OCI-LY7 (cell line): Measurements from ENCODE around the gene TRMT61A. TPM values are rescaled to one million over a fixed set of nuclear protein-coding genes. Genes with fewer than 3 reads are reported as not detected.

Experiments used
- BruUV-seq: library from RNA; stranded (reverse); fragments of 400-500 nt; replicated peaks from 2 replicates; lab custom pipeline; 2021; lab: Mats Ljungman, UMichigan
- CTCF ChIA-PET: fragments of 300-600 bp; sonication (Branson Sonifier 250); formaldehyde crosslinking; loops from one replicate; lab custom pipeline; 2022; ENCODE audit warnings: antibody characterized with exemption; ENCODE audit not compliant: unreplicated experiment; lab: Charles Lee
- POLR2A ChIA-PET: fragments of 300-600 bp; sonication (Branson Sonifier 250); formaldehyde crosslinking; loops from one replicate; lab custom pipeline; 2022; ENCODE audit warnings: antibody characterized with exemption; lab: Charles Lee
- DNase-seq: peaks from one replicate; pipeline ENCODE4 v3.0.0-alpha.2; 2015; ENCODE audit warnings: low spot score
- H2AFZ ChIP-seq: fragments of 200-600 bp; sonication (generic), shearing (Covaris generic); 2 replicates; pipeline ENCODE4 v1.6.1; 2014; ENCODE audit warnings: mild to moderate bottlenecking, antibody characterized with exemption, low read length, moderate library complexity
- H3K27ac ChIP-seq: fragments of 200-600 bp; sonication (generic); 2 replicates; pipeline ENCODE4 v1.5.1; 2014; ENCODE audit warnings: mixed run types, low read depth, mild to moderate bottlenecking, moderate library complexity, low read length, inconsistent platforms; ENCODE audit not compliant: poor library complexity, severe bottlenecking
- H3K36me3 ChIP-seq: fragments of 200-600 bp; sonication (generic); 2 replicates; pipeline ENCODE4 v1.6.1; 2014; ENCODE audit warnings: mild to moderate bottlenecking, antibody characterized with exemption, low read length, moderate library complexity, mixed read lengths; ENCODE audit not compliant: insufficient read depth
- H3K4me1 ChIP-seq: fragments of 200-600 bp; sonication (generic); 2 replicates; pipeline ENCODE4 v1.5.1; 2014; ENCODE audit warnings: mild to moderate bottlenecking, low read length; ENCODE audit not compliant: insufficient read depth, poor library complexity, severe bottlenecking
- H3K4me2 ChIP-seq: fragments of 200-600 bp; sonication (generic); 2 replicates; pipeline ENCODE4 v1.6.1; 2014; ENCODE audit warnings: mild to moderate bottlenecking, low read length
- H3K4me3 ChIP-seq: fragments of 200-600 bp; sonication (generic); 2 replicates; pipeline ENCODE4 v1.5.1; 2014; ENCODE audit warnings: mild to moderate bottlenecking, low read depth, low read length; ENCODE audit not compliant: poor library complexity, severe bottlenecking
- H3K79me2 ChIP-seq: fragments of 200-600 bp; sonication (generic); 2 replicates; pipeline ENCODE4 v1.6.1; 2016; ENCODE audit warnings: low read depth, mild to moderate bottlenecking, low read length, moderate library complexity, mixed read lengths; ENCODE audit not compliant: insufficient read depth
- H3K9me2 ChIP-seq: fragments of 200-600 bp; sonication (generic); 2 replicates; pipeline ENCODE4 v1.6.1; 2016; ENCODE audit warnings: mild to moderate bottlenecking, low read length, mixed read lengths; ENCODE audit not compliant: insufficient read depth
- H3K9me3 ChIP-seq: fragments of 200-600 bp; sonication (generic); 2 replicates; pipeline ENCODE4 v1.6.1; 2014; ENCODE audit warnings: mild to moderate bottlenecking, mixed run types, low read length, mixed read lengths
- H4K20me1 ChIP-seq: fragments of 200-600 bp; sonication (generic); 2 replicates; pipeline ENCODE4 v1.6.1; 2014; ENCODE audit warnings: mild to moderate bottlenecking, antibody characterized with exemption, low read length, moderate library complexity, mixed read lengths; ENCODE audit not compliant: insufficient read depth
- CTCF ChIP-seq: fragments of 200-600 bp; sonication (generic); conservative IDR thresholded peaks from 2 replicates; pipeline ENCODE4 v1.5.1; 2014; ENCODE audit warnings: mild to moderate bottlenecking, antibody characterized with exemption, low read length, moderate library complexity, mixed read lengths
- EZH2phosphoT487 ChIP-seq: fragments of 200-600 bp; sonication (generic); IDR thresholded peaks from 2 replicates; pipeline ENCODE4 v1.6.1; 2018; ENCODE audit warnings: low read depth, borderline replicate concordance, mild to moderate bottlenecking, mixed run types, antibody characterized with exemption, low read length, moderate library complexity, mixed read lengths
- intact Hi-C: fragments of 100-400 bp; cut with micrococcal nuclease; formaldehyde crosslinking; loops from one replicate; pipeline ENCODE4 v1.10.0; 2022; ENCODE audit not compliant: unreplicated experiment
- total RNA-seq, 2 experiments: library from RNA; depleted of rRNA in 1 of 2; stranded (reverse); fragments of >200 nt in 1 of 2; shearing (Covaris generic) in 1 of 2; gene quantifications; 2 replicates each; pipeline ENCODE4 v1.2.3, GENCODE V29; 2014 to 2022

TRMT61A gene
- total RNA-seq, 2 experiments from 2014 or later: 13.1 to 17.1 TPM

GRCh38 chr14:103569408-103569807 lies 40.4 kb downstream of the TRMT61A start:
- Histone ChIP-seq H3K4me1 (peaks cover 17% of the 10 kb centered on the region), H4K20me1 (no peaks in the 10 kb centered on the region), H3K79me2 (peaks cover 36% of the 10 kb centered on the region), H3K27ac (no peak overlapping the region), H3K4me3 (no peak overlapping the region), H3K9me3 (no peaks in the 10 kb centered on the region), H3K36me3 (peaks cover 34% of the 10 kb centered on the region), H3K9me2 (no peaks in the 10 kb centered on the region), H2AFZ (no peak overlapping the region), H3K4me2 (no peak overlapping the region)
- CTCF ChIA-PET: no interaction called here
- no peak for TF ChIP-seq EZH2phosphoT487
- TF ChIP-seq CTCF: no peak
- DNase-seq: no peak
- POLR2A ChIA-PET: interaction anchor here (0.6 to 0.7 kb wide), 3 partner anchors 101 to 675 kb away, joined by 3 to 4 read pairs (median 3); partner anchors contain the start of gene ZFYVE21
- intact Hi-C loops: loop anchor here (10.0 kb wide), 1 partner anchor 345 kb away; no protein-coding TSS in a partner anchor
- BruUV-seq: no TSS peak

- TF ChIP-seq EZH2phosphoT487: no peak
- TF ChIP-seq CTCF: no peak
- Histone ChIP-seq H3K4me3 (no peak overlapping the region), H3K79me2 (no peaks in the 10 kb centered on the region), H2AFZ (no peak overlapping the region), H3K4me2 (no peak overlapping the region), H3K9me3 (no peaks in the 10 kb centered on the region), H4K20me1 (no peaks in the 10 kb centered on the region), H3K4me1 (no peaks in the 10 kb centered on the region), H3K36me3 (peaks cover 50% of the 10 kb centered on the region), H3K27ac (no peak overlapping the region), H3K9me2 (no peaks in the 10 kb centered on the region)
- ChIA-PET CTCF (interaction anchor here (0.7 kb wide), 1 partner anchor 923 kb away, joined by 3 read pairs; no protein-coding TSS in a partner anchor), POLR2A (interaction anchor here (0.6 to 0.7 kb wide), 4 partner anchors 16 to 148 kb away, joined by 3 to 7 read pairs (median 6); no protein-coding TSS in a partner anchor)
- intact Hi-C loops: loop anchor here (5.0 kb wide), 1 partner anchor 233 kb away; no protein-coding TSS in a partner anchor
- BruUV-seq: no TSS peak
- no peak for DNase-seq
Observed at GRCh38 chr14:103574104-103574503, 45.1 kb downstream of the TRMT61A start.

GRCh38 chr14:103574707-103575285 lies 45.8 kb downstream of the TRMT61A start:
- H3K79me2 ChIP-seq: no peaks in the 10 kb centered on the region
- H3K27ac ChIP-seq: no peak overlapping the region
- TF ChIP-seq EZH2phosphoT487 (no peak), CTCF (no peak)
- no peak overlapping the region for H3K4me3 ChIP-seq
- ChIA-PET POLR2A (interaction anchor here (0.6 to 0.9 kb wide), 3 partner anchors 15 to 936 kb away, joined by 3 read pairs; no protein-coding TSS in a partner anchor), CTCF (interaction anchor here (0.7 kb wide), 1 partner anchor 923 kb away, joined by 3 read pairs; no protein-coding TSS in a partner anchor)
- intact Hi-C loops: loop anchor here (5.0 kb wide), 1 partner anchor 233 kb away; no protein-coding TSS in a partner anchor
- DNase-seq: no peak
- H3K36me3 ChIP-seq: peaks cover 50% of the 10 kb centered on the region
- no peaks in the 10 kb centered on the region for H3K9me3 ChIP-seq
- H3K9me2 ChIP-seq: no peaks in the 10 kb centered on the region
- BruUV-seq: no TSS peak
- no peaks in the 10 kb centered on the region for H3K4me1 ChIP-seq
- no peaks in the 10 kb centered on the region for H4K20me1 ChIP-seq
- no peak overlapping the region for H3K4me2 ChIP-seq
- no peak overlapping the region for H2AFZ ChIP-seq
